H1 (cell line): ENCODE measurements around the gene HMGB3. TPM values are rescaled to one million over a fixed set of nuclear protein-coding genes. Genes with fewer than 3 reads are reported as not detected.

Experiments
- CTCF ChIA-PET: fragments of 300-600 bp; sonication (Branson Sonifier 250); formaldehyde crosslinking; loops from one replicate; lab custom pipeline; 2021; ENCODE audit not compliant: partially characterized antibody; lab: Charles Lee
- POLR2A ChIA-PET: fragments of 300-600 bp; sonication (Branson Sonifier 250); formaldehyde crosslinking; loops from one replicate; lab custom pipeline; 2021; ENCODE audit warnings: inconsistent platforms; ENCODE audit not compliant: partially characterized antibody; lab: Charles Lee
- DNase-seq, 2 experiments: peaks; one replicate each; pipeline versions ENCODE4 v3.0.0 to v3.0.0-alpha.2; 2010 to 2022; ENCODE audit warnings: low spot score in 2 of 2, low read depth in 1 of 2, mixed read lengths in 1 of 2
- FAIRE-seq: peaks from 2 replicates; lab custom pipeline; 2011; peaks lifted over from hg19 to GRCh38; lab: Jason Lieb, UNC
- H2AFZ ChIP-seq: 2 replicates; pipeline ENCODE4 v1.8.1; 2012; ENCODE audit warnings: low read length, inconsistent platforms
- H2AK5ac ChIP-seq: 2 replicates; pipeline ENCODE4 v1.6.1; 2013; ENCODE audit warnings: low read depth, low read length
- H2BK120ac ChIP-seq: replicated peaks from 2 replicates; pipeline ENCODE3; 2013; ENCODE audit warnings: low read depth, low read length, inconsistent platforms
- H2BK12ac ChIP-seq: 2 replicates; pipeline ENCODE4 v1.6.1; 2013; ENCODE audit warnings: low read depth, low read length
- H2BK15ac ChIP-seq: 2 replicates; pipeline ENCODE4 v1.6.1; 2013; ENCODE audit warnings: low read length
- H2BK20ac ChIP-seq: 2 replicates; pipeline ENCODE4 v1.6.1; 2013; ENCODE audit warnings: low read length
- H2BK5ac ChIP-seq: 2 replicates; pipeline ENCODE4 v1.6.1; 2013; ENCODE audit warnings: low read depth, low read length
- H3K14ac ChIP-seq: 2 replicates; pipeline ENCODE4 v1.6.1; 2013; ENCODE audit warnings: inconsistent platforms; ENCODE audit not compliant: insufficient read length
- H3K18ac ChIP-seq: 2 replicates; pipeline ENCODE4 v1.6.1; 2013; ENCODE audit warnings: low read length; ENCODE audit errors: extremely low read depth
- H3K23ac ChIP-seq: 2 replicates; pipeline ENCODE4 v1.6.1; 2013; ENCODE audit warnings: inconsistent platforms; ENCODE audit not compliant: insufficient read length
- H3K23me2 ChIP-seq: 2 replicates; pipeline ENCODE4 v1.6.1; 2013; ENCODE audit warnings: low read depth, low read length
- H3K27ac ChIP-seq: 2 replicates; pipeline ENCODE4 v1.6.1; 2011; ENCODE audit warnings: low read depth, low read length, inconsistent platforms
- H3K27me3 ChIP-seq, 4 experiments: replicated peaks in 1 of 4; 1 replicate in 1 of 4; 2 replicates in 3 of 4; pipeline versions ENCODE4 v1.6.1 to v1.8.1; 2011 to 2013; ENCODE audit warnings: low read length in 3 of 4, mild to moderate bottlenecking in 3 of 4, inconsistent platforms in 2 of 4, mixed read lengths in 2 of 4, moderate library complexity in 1 of 4; ENCODE audit not compliant: control insufficient read depth in 3 of 4, insufficient read depth in 3 of 4; ENCODE audit errors: extremely low read depth in 1 of 4
- H3K36me3 ChIP-seq, 4 experiments: 2 replicates each; pipeline versions ENCODE4 v1.6.1 to v1.8.1; 2011 to 2013; ENCODE audit warnings: mild to moderate bottlenecking in 4 of 4, low read length in 3 of 4, moderate library complexity in 2 of 4, control low read depth in 1 of 4, inconsistent platforms in 1 of 4; ENCODE audit not compliant: insufficient read depth in 4 of 4, control insufficient read depth in 2 of 4
- H3K4ac ChIP-seq: replicated peaks from 2 replicates; pipeline ENCODE3; 2013; ENCODE audit warnings: low read length, low read depth, mixed read lengths, inconsistent platforms; ENCODE audit not compliant: insufficient read length
- H3K4me1 ChIP-seq, 4 experiments: replicated peaks in 1 of 4; 1 replicate in 1 of 4; 2 replicates in 3 of 4; pipeline versions ENCODE4 v1.6.1 to v1.8.1; 2011 to 2013; ENCODE audit warnings: low read length in 3 of 4, inconsistent platforms in 2 of 4, mixed read lengths in 1 of 4; ENCODE audit not compliant: insufficient read depth in 4 of 4, control insufficient read depth in 3 of 4
- H3K4me2 ChIP-seq, 2 experiments: 2 replicates each; pipeline versions ENCODE4 v1.6.1 to v1.8.1; 2011 to 2013; ENCODE audit warnings: low read depth in 2 of 2, low read length in 2 of 2, control low read depth in 1 of 2, inconsistent platforms in 1 of 2, mild to moderate bottlenecking in 1 of 2; ENCODE audit not compliant: insufficient read depth in 1 of 2
- H3K4me3 ChIP-seq, 4 experiments: fragments of 200-600, 300-600 bp in 1 of 4; sonication (generic), shearing (Covaris generic), sonication (Bioruptor Twin) in 1 of 4; 2 replicates each; pipeline versions ENCODE4 v1.5.1 to v1.8.1; 2011 to 2016; ENCODE audit warnings: low read length in 4 of 4, low read depth in 3 of 4, control low read depth in 2 of 4, inconsistent platforms in 2 of 4, mild to moderate bottlenecking in 2 of 4, mixed read lengths in 1 of 4, moderate library complexity in 1 of 4; ENCODE audit not compliant: insufficient read depth in 2 of 4; ENCODE audit errors: extremely low read depth in 1 of 4
- H3K56ac ChIP-seq: replicated peaks from 2 replicates; pipeline ENCODE3; 2013; ENCODE audit warnings: low read depth, mild to moderate bottlenecking, mixed read lengths, low read length, inconsistent platforms; ENCODE audit not compliant: insufficient read length
- H3K79me1 ChIP-seq: 2 replicates; pipeline ENCODE4 v1.6.1; 2013; ENCODE audit warnings: low read depth, low read length, control low read depth
- H3K79me2 ChIP-seq, 2 experiments: 2 replicates each; pipeline versions ENCODE4 v1.6.1 to v1.8.1; 2012 to 2013; ENCODE audit warnings: low read length in 2 of 2, mild to moderate bottlenecking in 2 of 2, inconsistent platforms in 1 of 2; ENCODE audit not compliant: insufficient read depth in 2 of 2, control insufficient read depth in 1 of 2
- H3K9ac ChIP-seq, 4 experiments: replicated peaks in 1 of 4; 1 replicate in 1 of 4; 2 replicates in 3 of 4; pipeline versions ENCODE4 v1.6.1 to v1.8.1; 2011 to 2013; ENCODE audit warnings: low read depth in 3 of 4, low read length in 3 of 4, control low read depth in 2 of 4, mild to moderate bottlenecking in 2 of 4, moderate library complexity in 2 of 4, inconsistent platforms in 1 of 4; ENCODE audit errors: extremely low read depth in 1 of 4
- H3K9me3 ChIP-seq, 2 experiments: 2 replicates each; pipeline versions ENCODE4 v1.6.1 to v1.8.1; 2012 to 2013; ENCODE audit warnings: mild to moderate bottlenecking in 2 of 2, moderate library complexity in 2 of 2, control low read depth in 1 of 2, inconsistent platforms in 1 of 2, low read depth in 1 of 2, low read length in 1 of 2, mixed read lengths in 1 of 2; ENCODE audit not compliant: insufficient read depth in 2 of 2
- H4K20me1 ChIP-seq, 2 experiments: replicated peaks in 1 of 2; 2 replicates each; pipeline versions ENCODE3 to v1.8.1; 2011 to 2013; ENCODE audit warnings: inconsistent platforms in 2 of 2, low read length in 2 of 2, mild to moderate bottlenecking in 1 of 2; ENCODE audit not compliant: insufficient read depth in 2 of 2, control insufficient read depth in 1 of 2
- H4K5ac ChIP-seq: 2 replicates; pipeline ENCODE4 v1.6.1; 2013; ENCODE audit warnings: low read length, low read depth, mixed read lengths, inconsistent platforms; ENCODE audit not compliant: insufficient read length
- H4K8ac ChIP-seq: 2 replicates; pipeline ENCODE4 v1.8.0; 2013; ENCODE audit warnings: mild to moderate bottlenecking, moderate library complexity, low read length, inconsistent platforms; ENCODE audit not compliant: insufficient read depth; ENCODE audit errors: extremely low read depth
- H4K91ac ChIP-seq: replicated peaks from 2 replicates; pipeline ENCODE3; 2013; ENCODE audit warnings: low read length, mixed read lengths, inconsistent platforms; ENCODE audit not compliant: insufficient read length
- BRCA1 ChIP-seq: IDR thresholded peaks from 2 replicates; pipeline ENCODE4 v1.6.1; 2012; ENCODE audit warnings: low read depth, low read length, improper control_type of control experiment
- CHD2 ChIP-seq: IDR thresholded peaks from 2 replicates; pipeline ENCODE4 v1.6.1; 2012; ENCODE audit warnings: low read length, improper control_type of control experiment
- KDM1A ChIP-seq: fragments of 200-600, 300-600 bp; sonication (generic); IDR thresholded peaks from 2 replicates; pipeline ENCODE4 v1.7.1; 2016; ENCODE audit warnings: mild to moderate bottlenecking, low read length, borderline replicate concordance
- KDM4A ChIP-seq: IDR thresholded peaks from one replicate; pipeline ENCODE4 v1.7.1; 2012; ENCODE audit warnings: low read depth, mild to moderate bottlenecking, moderate library complexity, low read length, inconsistent platforms; ENCODE audit not compliant: severe bottlenecking
- NRF1 ChIP-seq: IDR thresholded peaks from 2 replicates; pipeline ENCODE4 v1.6.1; 2011; ENCODE audit warnings: mild to moderate bottlenecking, low read depth, low read length, improper control_type of control experiment
- POLR2A ChIP-seq, 2 experiments: IDR thresholded peaks; 1 replicate in 1 of 2; 2 replicates in 1 of 2; pipeline ENCODE4 v1.6.1; 2011; ENCODE audit warnings: low read depth in 2 of 2, low read length in 2 of 2, mild to moderate bottlenecking in 2 of 2; ENCODE audit errors: control extremely low read depth in 1 of 2
- POLR2AphosphoS5 ChIP-seq: IDR thresholded peaks from 2 replicates; pipeline ENCODE4 v1.6.1; 2011; ENCODE audit warnings: low read depth, low read length
- SP1 ChIP-seq: IDR thresholded peaks from 2 replicates; pipeline ENCODE4 v1.6.1; 2011; ENCODE audit warnings: low read depth, low read length
- TBP ChIP-seq: IDR thresholded peaks from 2 replicates; pipeline ENCODE4 v1.6.1; 2011; ENCODE audit warnings: low read depth, low read length, improper control_type of control experiment
- WGBS, 2 experiments: shearing (Covaris generic) in 1 of 2; methylation state at CpG; one replicate each; pipeline versions ENCODE4 v1.1.6 to v1.1.7; 2013 to 2015; ENCODE audit warnings: low lambda C conversion rate in 2 of 2, mixed read lengths in 2 of 2, inconsistent platforms in 1 of 2, low coverage in 1 of 2, missing lambda C conversion rate in 1 of 2; ENCODE audit not compliant: insufficient replicate concordance in 2 of 2, insufficient coverage in 1 of 2, insufficient read length in 1 of 2; ENCODE audit errors: extremely low coverage in 1 of 2, missing lambda C conversion rate in 1 of 2; 5-methylcytosine and 5-hydroxymethylcytosine counted together
- long read RNA-seq, 2 experiments: library from RNA in 1 of 2; library from capped mRNA in 1 of 2; stranded (forward); transcript quantifications; one replicate each; pipeline ENCODE4 v2.0.0, GENCODE V29; 2021; ENCODE audit warnings: inconsistent platforms in 1 of 2
- polyA minus RNA-seq, 3 experiments: library from RNA; depleted of rRNA, polyadenylated mRNA; stranded (reverse); fragments of >200 nt; gene quantifications; 1 replicate in 2 of 3; 2 replicates in 1 of 3; pipeline ENCODE4 v1.2.3, GENCODE V29; 2011
- polyA plus RNA-seq, 7 experiments: library from polyadenylated mRNA; depleted of rRNA in 3 of 7; stranded (reverse) in 5 of 7; unstranded in 2 of 7; fragments of >200 nt in 5 of 7; fragments of 200-250 nt in 2 of 7; gene quantifications; 1 replicate in 5 of 7; 2 replicates in 1 of 7; 4 replicates in 1 of 7; pipeline versions ENCODE4 v1.2.1 to v1.2.3, GENCODE V29; 2011 to 2013; ENCODE audit warnings: missing spikeins in 2 of 7, mixed read lengths in 2 of 7
- total RNA-seq: library from RNA; stranded (reverse); fragmentation: NEBNext Ultra II Directional; extraction: Animal tissue kit (Norgen Biotek cat#: 25700); gene quantifications from 2 replicates; pipeline ENCODE4 v1.2.1, GENCODE V29; 2021

The HMGB3 gene
- total RNA-seq (340 and 346 TPM in 2 replicates), polyA plus RNA-seq (2011; rRNA removed) (34.1 and 55.8 TPM in 2 replicates), polyA minus RNA-seq (2011; rRNA and poly(A)+ RNA removed) (60.8 and 61.3 TPM in 2 replicates)
- polyA plus RNA-seq (2011; cell fraction: cytosol; rRNA removed), result 75.2 TPM
- polyA plus RNA-seq (2011; cell fraction: nucleus; rRNA removed), result 17.0 TPM
- 179 to 527 TPM (median 189 TPM) in 4 replicates for polyA plus RNA-seq (2012, experiment 1 of 2)
- 50.1 TPM for polyA plus RNA-seq (2012, experiment 2 of 2)
- 237 TPM for polyA plus RNA-seq (2013, experiment 1 of 2)
- polyA plus RNA-seq (2013, experiment 2 of 2), result 238 TPM
- 57.7 TPM for polyA minus RNA-seq (2011; cell fraction: cytosol; rRNA and poly(A)+ RNA removed)
- polyA minus RNA-seq (2011; cell fraction: nucleus; rRNA and poly(A)+ RNA removed), result 46.2 TPM
- long read RNA-seq, experiment 1, transcript HMGB3-201 (5 exons, 3,560 nt), result major isoform, 23 of 199 reads
- long read RNA-seq, experiment 1, partial matches to known transcripts, result 114 of 199 reads
- long read RNA-seq, experiment 1, other reads (novel, unspliced or antisense), result 59 of 199 reads
- long read RNA-seq, experiment 2, transcript HMGB3-201 (5 exons, 3,560 nt), result major isoform, 210 of 266 reads
- long read RNA-seq, experiment 2, partial matches to known transcripts, result 29 of 266 reads
- long read RNA-seq, experiment 2, other reads (novel, unspliced or antisense), result 27 of 266 reads

GRCh38 chrX:150982788-150983520 is at the start of gene HMGB3:
HMGB3 (plus strand) TSS chrX:150983335; CDS start chrX:150985600, 2,265 bp downstream.
- Histone ChIP-seq H4K8ac (peak within 1 kb of the TSS; percentile 68; the same call in 1 of the 2 replicates), H4K91ac (no peak within 1 kb of the TSS), H3K9ac (peak within 1 kb of the TSS; percentile 65 to 96 (median 78)), H3K56ac (no peak within 1 kb of the TSS), H3K14ac (no peak within 1 kb of the TSS), H3K36me3 (peaks cover 4 to 22% (median 18%) of the 10 kb centered on the region in 4 experiments; a peak in 6 of 8 replicates), H2AK5ac (no peak within 1 kb of the TSS), H3K9me3 (no peaks in the 10 kb centered on the region), H3K4me3 (peak within 1 kb of the TSS; percentile 52 to 87 (median 63)), H3K79me2 (peaks cover 0 to 21% of the 10 kb centered on the region in 2 experiments; a peak in 3 of 4 replicates), H2BK15ac (no peak within 1 kb of the TSS), H3K4me2 (peak within 1 kb of the TSS; percentile 75 to 88), H3K4ac (no peak within 1 kb of the TSS), H3K27ac (peak within 1 kb of the TSS; percentile 77; the same call in 1 of the 2 replicates), H2BK5ac (no peak within 1 kb of the TSS), H2BK120ac (no peak within 1 kb of the TSS), H4K5ac (peak within 1 kb of the TSS; percentile 61), H3K79me1 (no peaks in the 10 kb centered on the region), H2BK20ac (no peak within 1 kb of the TSS), H3K27me3 (peaks cover 0 to 2% (median 0%) of the 10 kb centered on the region in 4 experiments; a peak in 1 of 7 replicates), H4K20me1 (peaks cover 3 to 10% of the 10 kb centered on the region in 2 experiments), H3K23ac (no peak within 1 kb of the TSS), H2AFZ (no peak within 1 kb of the TSS), H2BK12ac (no peak within 1 kb of the TSS), H3K23me2 (peaks cover 6% of the 10 kb centered on the region; the same call in 1 of the 2 replicates), H3K18ac (peak within 1 kb of the TSS; percentile 71), H3K4me1 (peaks cover 0 to 6% (median 0%) of the 10 kb centered on the region in 4 experiments; a peak in 2 of 7 replicates)
- FAIRE-seq (no peak), DNase-seq (peak; percentile 85)
- POLR2A ChIA-PET, result interaction anchor here (0.9 to 4.0 kb wide), 7 partner anchors 8 to 211 kb away, joined by 3 to 51 read pairs (median 3); no protein-coding TSS in a partner anchor
- CTCF ChIA-PET, result interaction anchor here (0.9 to 1.5 kb wide), 2 partner anchors 206 to 217 kb away, joined by 3 read pairs; no protein-coding TSS in a partner anchor
- WGBS, 2 experiments, result 0% methylated on average over 16 of the region's 90 CpGs; no CpG with 5 or more reads in 1 of the 2 experiments
- TF ChIP-seq SP1 (peak; percentile 11; the same call in 1 of the 2 replicates), POLR2AphosphoS5 (peak; percentile 76), BRCA1 (peak; percentile 65; the same call in 1 of the 2 replicates), NRF1 (no peak), KDM4A (peak; percentile 23), POLR2A (IDR thresholded peaks at IDR 0.05; ENCODE audit: control extremely low read depth in 1 of 2, low read depth in 2 of 2, low read length in 2 of 2) (peak; percentile 55 to 75), KDM1A (no peak), TBP (peak; percentile 76), CHD2 (peak; percentile 80)
